Epithelial cell of prostate (primary cell): Measurements from ENCODE around the gene TPR.
"Not testable (repeated sequence)": the region's sequence is repeated elsewhere in the genome, so short reads cannot be mapped to it uniquely, and the experiment has no call there.

Experiments used
- DNase-seq: peaks from one replicate; pipeline ENCODE4 v3.0.0-alpha.2; 2011; ENCODE audit warnings: low read depth, low spot score
- H3K27ac ChIP-seq: fragments of 450-650 bp; 2 replicates; pipeline ENCODE4 v1.5.1; 2017; ENCODE audit warnings: mild to moderate bottlenecking

TPR gene

DNA sequence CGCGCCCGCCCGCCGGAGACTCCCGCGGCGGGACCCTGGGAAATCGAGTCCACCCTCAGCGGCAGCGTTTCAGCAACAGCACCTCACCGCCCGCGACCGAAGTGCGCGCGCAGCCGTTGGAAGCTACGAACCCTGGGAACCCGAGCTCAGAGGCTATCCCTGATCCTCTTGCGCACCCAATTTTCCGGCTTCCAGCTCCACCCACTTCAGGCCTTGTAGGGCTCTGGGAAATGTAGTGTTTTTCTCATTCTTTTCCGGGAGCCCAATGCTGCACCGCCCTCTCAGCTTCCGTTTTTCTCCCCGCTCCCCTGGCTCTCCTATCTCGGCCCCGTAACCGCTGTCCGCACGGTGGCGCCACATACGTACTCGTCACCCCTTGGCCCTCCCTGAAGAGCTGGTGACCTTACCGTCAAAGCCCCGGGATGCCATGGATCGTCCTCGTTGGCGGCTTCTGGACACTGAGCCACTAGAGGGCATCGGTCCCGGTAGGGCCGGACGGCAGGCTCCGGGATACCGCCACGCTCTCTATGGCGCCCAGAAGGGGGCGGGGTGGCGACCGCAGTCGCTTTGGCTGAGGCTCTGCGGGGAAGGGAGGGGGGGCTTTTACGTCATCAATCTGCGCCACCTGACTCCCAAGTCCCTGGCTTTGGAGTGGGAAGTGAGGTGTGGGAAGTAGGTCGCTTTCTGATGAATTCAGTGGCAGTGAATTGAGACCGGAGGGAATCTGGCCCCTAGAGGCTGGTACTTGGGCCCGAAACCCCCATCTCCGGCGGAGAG, at the start of gene TPR, which contains the start of gene ODR4:
TPR (minus strand) TSS at position 102 of the 777 bp plus-strand sequence. CDS start 225 bp downstream, outside the sequence.
ODR4 (plus strand) TSS at position 687 of the 777 bp plus-strand sequence. CDS start 3,948 bp downstream, outside the sequence.
- H3K27ac ChIP-seq = peak within 1 kb of the TSS; percentile 94
- DNase-seq = peak; percentile 99

DNA sequence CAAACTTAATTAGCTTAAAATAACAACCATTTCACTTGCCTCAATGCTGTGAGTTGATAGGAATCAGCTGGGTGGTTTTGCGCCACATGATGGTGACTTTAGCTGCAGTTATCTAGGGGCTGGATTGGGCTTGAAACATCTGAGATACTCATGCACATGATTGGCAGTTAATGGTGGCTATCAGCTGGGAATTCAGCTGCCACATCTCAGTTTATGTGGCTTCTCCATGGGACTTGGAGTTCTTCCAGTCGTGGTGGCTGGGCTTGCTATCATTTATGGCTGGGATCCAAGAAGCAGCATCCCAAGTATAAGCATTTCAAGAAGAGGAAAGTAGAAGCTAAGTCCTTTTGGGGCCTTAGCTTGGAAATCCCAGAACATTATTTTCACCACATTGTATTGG, 49.5 kb upstream of the TPR start:
- DNase-seq = no peak
- no peak overlapping the region for H3K27ac ChIP-seq

GRCh38 chr1:186421446-186421845, 46.4 kb upstream of the TPR start:
- H3K27ac ChIP-seq = no peak overlapping the region

DNA sequence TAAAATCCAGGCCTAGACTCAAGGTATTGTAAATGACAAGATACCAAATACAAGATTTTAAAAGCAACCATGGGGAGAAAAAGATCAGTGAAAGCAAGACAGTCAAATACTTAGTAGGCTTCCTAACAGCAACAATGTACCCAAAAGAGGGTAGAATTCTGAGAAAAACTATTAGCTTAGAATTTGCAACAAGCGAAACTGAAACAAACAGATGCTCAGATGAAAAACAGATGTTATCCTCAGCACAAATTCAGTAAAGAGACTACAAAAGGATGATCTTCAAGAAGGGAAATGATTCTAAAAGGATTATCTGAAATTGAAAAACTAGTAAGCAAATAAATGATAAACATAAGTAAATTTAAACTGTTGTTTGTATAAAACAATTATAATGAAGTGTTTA, 45.9 kb upstream of the TPR start:
- H3K27ac ChIP-seq = no peak overlapping the region
- no peak for DNase-seq

More at GRCh38 chr1:186421446-186421845, 46.4 kb upstream of the TPR start:
- DNase-seq = no peak

- DNase-seq = no peak
These were observed 45.3 kb upstream of the TPR start for GRCh38 chr1:186420311-186420710.

DNA sequence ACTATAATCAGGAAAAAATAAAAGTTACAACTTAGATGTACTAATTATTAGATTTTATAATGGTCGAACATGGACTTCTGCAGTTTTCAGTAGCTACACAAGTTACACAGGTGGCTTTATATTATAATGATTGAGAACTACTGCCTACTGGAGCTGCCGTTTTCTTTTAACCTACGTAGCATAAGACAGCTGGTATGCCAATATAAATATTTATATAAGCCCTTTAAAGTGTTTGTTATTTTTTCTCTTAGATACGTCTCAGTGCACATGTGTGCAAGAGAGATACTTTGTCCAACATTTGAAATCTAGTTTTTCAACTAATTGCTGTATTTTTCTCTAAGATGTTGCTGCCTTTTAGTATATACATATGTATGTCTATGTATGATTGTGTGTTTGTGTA, 43.5 kb upstream of the TPR start:
- no peak for DNase-seq
- no peak overlapping the region for H3K27ac ChIP-seq

More at GRCh38 chr1:186420311-186420710, 45.3 kb upstream of the TPR start:
- no peak overlapping the region for H3K27ac ChIP-seq

- DNase-seq = no peak
- no peak overlapping the region for H3K27ac ChIP-seq
These were observed 38.3 kb upstream of the TPR start for GRCh38 chr1:186413319-186413718.

DNA sequence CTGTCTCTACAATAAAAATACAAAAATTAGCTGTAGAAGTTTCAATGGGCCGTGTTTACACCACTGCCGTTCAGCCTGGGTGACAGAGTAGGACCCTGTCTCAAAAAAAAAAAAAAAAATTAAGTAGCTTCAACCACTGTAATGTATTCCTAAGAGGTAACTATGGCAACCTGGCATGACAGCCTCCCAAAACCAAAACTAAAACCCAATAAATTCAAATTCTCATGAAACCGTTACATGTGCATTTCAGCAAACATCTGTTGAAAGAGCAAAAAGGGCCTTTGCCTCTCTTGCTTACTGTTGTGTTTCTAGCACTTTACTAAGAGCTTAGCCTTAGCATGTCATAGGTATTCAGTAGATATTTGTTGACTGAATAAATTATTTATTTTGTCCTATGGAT, 34.0 kb upstream of the TPR start:
- no peak for DNase-seq
- H3K27ac ChIP-seq = no peak overlapping the region

GRCh38 chr1:186404454-186405051, 29.5 kb upstream of the TPR start:
- no peak for DNase-seq

DNA sequence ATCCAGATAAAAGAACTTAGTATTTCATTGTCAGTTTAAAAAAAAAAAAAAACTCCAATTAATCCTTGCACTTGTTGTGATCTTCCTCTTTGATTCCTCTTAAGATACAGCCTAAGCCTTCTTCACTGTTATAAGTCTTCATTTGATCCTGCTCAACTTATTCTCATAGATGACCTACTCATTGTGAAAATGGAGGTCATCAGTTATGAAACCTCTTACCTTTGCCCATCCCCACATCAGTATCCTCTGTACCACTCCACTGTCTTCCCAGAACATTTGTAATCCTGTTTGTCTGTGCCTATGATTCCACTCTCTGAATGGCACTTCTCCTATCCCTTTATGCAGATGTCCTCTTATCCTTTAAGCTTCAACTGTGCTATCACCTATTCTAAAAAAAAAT, 28.6 kb upstream of the TPR start:
- no peak overlapping the region for H3K27ac ChIP-seq
- DNase-seq = no peak

More at GRCh38 chr1:186404454-186405051, 29.5 kb upstream of the TPR start:
- no peak overlapping the region for H3K27ac ChIP-seq

DNA sequence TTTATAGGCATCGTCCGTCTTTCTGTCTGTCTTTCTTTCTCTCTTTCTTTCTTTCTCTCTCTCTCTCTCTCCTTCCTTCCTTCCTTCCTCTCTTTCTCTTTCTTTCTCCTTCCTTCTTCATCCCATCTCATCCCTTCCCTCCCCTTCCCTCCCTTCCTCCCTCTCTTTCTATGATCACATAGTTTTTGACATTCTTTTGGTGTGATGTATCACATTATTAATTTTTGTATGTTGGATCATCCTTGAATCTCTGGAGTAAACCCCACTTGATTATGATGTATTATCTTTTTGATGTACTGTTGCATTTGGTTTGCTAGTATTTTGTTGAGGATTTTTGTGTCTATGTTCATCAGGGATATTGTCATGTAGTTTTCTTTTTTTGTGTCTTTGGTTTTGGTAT, 26.4 kb upstream of the TPR start:
- DNase-seq, H3K27ac ChIP-seq: not testable (repeated sequence)

DNA sequence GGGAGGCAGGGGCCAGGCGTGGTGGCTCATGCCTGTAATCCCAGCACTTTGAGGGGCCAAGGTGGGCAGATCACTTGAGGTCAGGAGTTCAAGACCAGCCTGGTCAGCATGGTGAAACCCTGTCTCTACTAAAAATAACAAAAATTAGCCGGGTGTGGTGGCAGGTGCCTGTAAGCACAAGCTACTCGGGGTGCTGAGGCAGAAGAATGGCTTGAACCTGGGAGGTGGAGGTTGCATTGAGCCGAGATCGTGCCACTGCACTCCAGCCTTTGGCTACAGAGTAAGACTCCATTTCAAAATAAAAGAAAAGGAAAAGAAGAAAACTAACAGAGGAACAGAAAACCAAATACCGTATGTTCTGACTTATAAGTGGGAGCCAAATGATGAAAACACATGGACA, 17.7 kb upstream of the TPR start:
- not testable (repeated sequence) for DNase-seq, H3K27ac ChIP-seq

- no peak for DNase-seq
- no peak overlapping the region for H3K27ac ChIP-seq
These were observed 16.8 kb upstream of the TPR start for GRCh38 chr1:186391841-186392240.

DNA sequence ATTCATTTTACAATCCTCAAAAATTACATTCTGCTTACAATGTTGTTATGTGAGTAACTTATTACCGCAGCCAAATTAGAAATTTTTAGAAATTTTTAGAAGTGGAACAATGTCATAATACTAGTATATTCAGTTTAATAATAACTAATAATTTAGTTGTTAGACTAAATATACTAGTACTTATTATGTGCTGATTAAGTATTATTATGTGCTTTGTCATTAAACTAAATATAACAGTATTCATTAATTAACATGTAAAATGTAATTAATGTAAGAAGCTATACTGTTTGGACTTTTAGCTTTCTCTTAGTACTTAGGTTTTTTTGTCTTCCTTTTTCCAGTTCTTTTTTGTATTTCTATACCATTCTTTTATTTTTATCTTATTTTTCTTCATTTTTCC, 15.9 kb upstream of the TPR start:
- no peak for DNase-seq
- no peak overlapping the region for H3K27ac ChIP-seq

GRCh38 chr1:186386725-186387383, 11.8 kb upstream of the TPR start:
- no peak overlapping the region for H3K27ac ChIP-seq
- no peak for DNase-seq

- DNase-seq = peak; percentile 39
- peak overlapping the region; percentile 94 for H3K27ac ChIP-seq
These were observed 871 bp upstream of the TPR start for GRCh38 chr1:186375929-186376319.

DNA sequence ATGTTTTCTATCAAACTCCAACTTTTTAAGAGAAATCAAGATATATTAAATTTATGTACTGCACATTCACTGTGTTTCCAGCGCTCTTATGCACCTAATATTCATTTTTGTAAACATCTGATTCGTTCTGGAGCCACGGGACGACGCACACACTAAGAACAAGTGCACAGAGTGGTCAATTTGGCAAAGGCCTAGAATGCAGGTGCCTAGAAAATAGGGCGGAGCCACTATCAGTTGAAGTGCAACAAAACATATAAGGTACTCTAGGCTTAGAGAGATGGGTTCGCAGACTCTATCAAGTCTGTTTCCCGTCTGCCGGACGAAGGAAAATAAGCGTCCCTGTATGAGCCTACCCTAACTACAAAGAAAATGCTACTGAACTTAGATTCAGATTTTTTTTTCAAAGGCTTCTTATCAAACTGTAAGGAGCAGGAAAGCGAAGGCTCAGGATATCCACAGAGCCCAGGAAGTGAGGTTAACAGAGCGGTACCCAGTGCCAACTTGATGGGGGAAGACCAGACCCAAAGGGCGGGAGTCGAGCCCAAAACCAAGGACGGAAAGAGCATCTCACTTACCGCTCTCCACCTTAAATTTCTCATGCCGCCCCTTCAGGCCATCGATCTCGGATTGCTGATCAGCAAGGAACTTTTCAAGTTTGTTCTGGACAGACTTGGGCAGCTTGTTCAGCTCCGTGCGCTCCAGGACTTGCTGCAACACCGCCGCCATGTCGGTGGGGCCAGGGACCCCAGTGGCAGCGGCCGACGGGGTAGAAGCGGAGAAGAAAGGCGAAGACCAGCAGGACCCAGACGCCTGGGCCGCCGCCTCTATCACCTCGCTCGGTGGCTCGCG, 526 bp downstream of the TPR start:
- peak overlapping the region; percentile 94 for H3K27ac ChIP-seq
- no peak for DNase-seq

DNA sequence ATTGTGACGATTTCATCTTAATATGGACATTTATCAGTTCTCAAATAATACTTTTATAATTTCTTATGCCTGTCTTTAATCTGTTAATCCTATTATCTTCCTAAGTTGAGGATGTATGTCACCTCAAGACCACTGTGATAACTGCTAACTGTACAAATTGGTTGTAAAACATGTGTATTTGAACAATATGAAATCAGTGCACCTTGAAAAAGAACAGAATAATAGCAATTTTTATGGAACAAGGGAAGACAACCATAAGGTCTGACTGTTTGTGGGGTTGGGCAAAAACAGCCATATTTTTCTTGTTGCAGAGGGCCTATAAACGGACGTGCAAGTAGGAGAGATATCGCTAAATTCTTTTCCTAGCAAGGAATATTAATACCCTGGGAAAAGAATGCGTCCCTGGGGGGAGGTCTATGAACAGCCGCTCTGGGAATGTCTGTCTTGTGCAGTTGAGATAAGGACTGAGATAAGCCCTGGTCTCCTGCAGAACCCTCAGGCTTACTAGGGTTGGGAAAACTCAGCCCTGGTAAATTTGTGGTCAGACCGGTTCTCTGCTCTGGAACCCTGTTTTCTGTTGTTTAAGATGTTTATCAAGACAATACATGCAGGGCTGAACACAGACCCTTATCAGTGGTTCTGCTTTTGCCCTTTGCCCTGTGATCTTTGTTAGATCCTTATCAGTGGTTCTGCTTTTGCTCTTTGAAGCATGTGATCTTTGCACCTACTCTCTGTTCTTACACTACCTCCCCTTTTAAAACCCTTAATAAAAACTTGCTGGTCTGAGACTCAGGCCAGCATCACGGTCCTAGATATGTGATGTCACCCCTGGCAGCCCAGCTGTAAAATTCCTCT, 27.0 kb downstream of the TPR start:
- DNase-seq, H3K27ac ChIP-seq: not testable (repeated sequence)

DNA sequence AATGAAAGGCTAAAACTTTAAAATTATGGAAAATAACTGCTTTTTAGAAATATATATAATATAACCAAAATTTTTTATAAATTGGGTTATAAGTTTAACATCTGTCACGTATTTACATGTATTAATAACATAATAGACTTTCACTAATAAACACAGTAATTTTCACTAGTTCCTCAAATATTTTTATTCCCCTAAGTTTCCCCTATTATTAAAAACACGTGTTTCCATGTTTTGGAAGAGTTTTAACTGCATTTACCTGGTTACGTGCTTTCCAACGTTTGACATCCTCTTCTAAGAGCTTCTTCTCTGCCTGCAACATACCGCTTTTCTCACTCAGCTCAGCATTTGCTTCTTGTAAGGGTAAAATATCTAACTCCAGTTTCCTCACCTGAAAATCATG, 34.3 kb downstream of the TPR start:
- no peak for DNase-seq
- H3K27ac ChIP-seq = no peak overlapping the region
